Ishikawa (cell line): Measurements from ENCODE around the gene CALHM4.

Source experiments
- CEBPB ChIP-seq: IDR thresholded peaks from 2 replicates; pipeline ENCODE4 v1.6.1; 2012
- CREB1 ChIP-seq: IDR thresholded peaks from 2 replicates; pipeline ENCODE4 v1.6.1; 2012; ENCODE audit warnings: low read depth
- EGR1 ChIP-seq: IDR thresholded peaks from 2 replicates; pipeline ENCODE4 v1.6.1; 2012
- EP300 ChIP-seq: IDR thresholded peaks from 2 replicates; pipeline ENCODE4 v1.6.1; 2012; ENCODE audit warnings: borderline replicate concordance
- FOXM1 ChIP-seq: IDR thresholded peaks from 2 replicates; pipeline ENCODE4 v1.6.1; 2012; ENCODE audit warnings: low read depth, borderline replicate concordance
- NFIC ChIP-seq: IDR thresholded peaks from 2 replicates; pipeline ENCODE4 v1.6.1; 2012
- RAD21 ChIP-seq: IDR thresholded peaks from 2 replicates; pipeline ENCODE4 v1.6.1; 2012; ENCODE audit warnings: low read depth
- TAF1 ChIP-seq: IDR thresholded peaks from 2 replicates; pipeline ENCODE4 v1.6.1; 2012; ENCODE audit warnings: low read depth, mild to moderate bottlenecking
- TCF12 ChIP-seq: IDR thresholded peaks from 2 replicates; pipeline ENCODE4 v1.6.1; 2012; ENCODE audit warnings: low read depth
- TEAD4 ChIP-seq: IDR thresholded peaks from 2 replicates; pipeline ENCODE4 v1.6.1; 2012
- YY1 ChIP-seq: IDR thresholded peaks from 2 replicates; pipeline ENCODE4 v1.6.1; 2012; ENCODE audit warnings: low read depth
- ZBTB7A ChIP-seq: IDR thresholded peaks from 2 replicates; pipeline ENCODE4 v1.6.1; 2012; ENCODE audit warnings: low read depth
- TF ChIP-seq, protein P1 (sequence below): IDR thresholded peaks from 2 replicates; pipeline ENCODE4 v1.6.1; 2012; ENCODE audit warnings: low read depth, mild to moderate bottlenecking
- TF ChIP-seq, protein P2 (sequence below): IDR thresholded peaks from 2 replicates; pipeline ENCODE4 v1.6.1; 2012
- TF ChIP-seq, protein P3 (sequence below): IDR thresholded peaks from 2 replicates; pipeline ENCODE4 v1.6.1; 2012

The CALHM4 gene

DNA sequence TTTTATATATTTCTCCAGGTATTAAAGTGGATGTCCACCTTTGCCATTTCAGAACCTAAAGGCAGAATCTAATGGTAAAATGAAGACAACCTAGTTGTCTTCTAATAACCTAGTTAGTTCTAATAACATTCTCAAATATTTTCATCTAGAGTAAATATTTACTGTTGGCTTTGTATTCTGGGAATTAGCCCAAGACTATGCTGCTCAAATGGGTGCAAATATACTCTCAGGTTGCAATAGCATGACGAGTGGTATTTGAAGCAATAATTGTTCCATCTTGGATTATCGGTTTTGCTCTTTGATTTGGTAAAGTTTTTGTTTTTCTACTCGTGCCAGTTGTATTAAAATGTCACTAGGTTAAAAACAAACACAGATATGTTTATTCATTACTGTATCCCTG is 41.7 kb downstream of the CALHM4 start:
- TF ChIP-seq FOXM1: no peak
- no peak for TF ChIP-seq YY1
- TF ChIP-seq TEAD4: no peak
- no peak for TF ChIP-seq NFIC
- TF ChIP-seq, protein P1, sequence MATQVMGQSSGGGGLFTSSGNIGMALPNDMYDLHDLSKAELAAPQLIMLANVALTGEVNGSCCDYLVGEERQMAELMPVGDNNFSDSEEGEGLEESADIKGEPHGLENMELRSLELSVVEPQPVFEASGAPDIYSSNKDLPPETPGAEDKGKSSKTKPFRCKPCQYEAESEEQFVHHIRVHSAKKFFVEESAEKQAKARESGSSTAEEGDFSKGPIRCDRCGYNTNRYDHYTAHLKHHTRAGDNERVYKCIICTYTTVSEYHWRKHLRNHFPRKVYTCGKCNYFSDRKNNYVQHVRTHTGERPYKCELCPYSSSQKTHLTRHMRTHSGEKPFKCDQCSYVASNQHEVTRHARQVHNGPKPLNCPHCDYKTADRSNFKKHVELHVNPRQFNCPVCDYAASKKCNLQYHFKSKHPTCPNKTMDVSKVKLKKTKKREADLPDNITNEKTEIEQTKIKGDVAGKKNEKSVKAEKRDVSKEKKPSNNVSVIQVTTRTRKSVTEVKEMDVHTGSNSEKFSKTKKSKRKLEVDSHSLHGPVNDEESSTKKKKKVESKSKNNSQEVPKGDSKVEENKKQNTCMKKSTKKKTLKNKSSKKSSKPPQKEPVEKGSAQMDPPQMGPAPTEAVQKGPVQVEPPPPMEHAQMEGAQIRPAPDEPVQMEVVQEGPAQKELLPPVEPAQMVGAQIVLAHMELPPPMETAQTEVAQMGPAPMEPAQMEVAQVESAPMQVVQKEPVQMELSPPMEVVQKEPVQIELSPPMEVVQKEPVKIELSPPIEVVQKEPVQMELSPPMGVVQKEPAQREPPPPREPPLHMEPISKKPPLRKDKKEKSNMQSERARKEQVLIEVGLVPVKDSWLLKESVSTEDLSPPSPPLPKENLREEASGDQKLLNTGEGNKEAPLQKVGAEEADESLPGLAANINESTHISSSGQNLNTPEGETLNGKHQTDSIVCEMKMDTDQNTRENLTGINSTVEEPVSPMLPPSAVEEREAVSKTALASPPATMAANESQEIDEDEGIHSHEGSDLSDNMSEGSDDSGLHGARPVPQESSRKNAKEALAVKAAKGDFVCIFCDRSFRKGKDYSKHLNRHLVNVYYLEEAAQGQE: no peak
- no peak for TF ChIP-seq RAD21

DNA sequence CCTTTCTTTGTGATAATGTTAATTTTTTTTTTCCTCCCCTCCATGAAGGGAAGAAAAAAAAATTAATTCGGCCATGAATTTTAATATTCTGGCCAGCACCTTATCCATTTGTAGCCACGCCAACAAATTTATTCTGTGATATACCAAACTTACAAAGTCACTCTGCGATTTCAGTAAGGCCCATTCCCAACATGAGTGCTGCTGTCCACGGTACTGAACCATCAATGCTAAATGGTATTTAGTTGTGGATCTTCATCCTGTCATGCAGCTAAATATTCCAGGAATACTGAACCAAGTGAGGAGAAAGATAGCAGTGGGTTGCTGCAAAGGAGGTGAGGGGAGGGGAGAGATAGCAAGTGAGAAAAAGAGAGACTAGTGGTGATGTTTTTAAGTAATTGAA is 43.3 kb downstream of the CALHM4 start:
- TF ChIP-seq TCF12 (no peak), YY1 (no peak), FOXM1 (no peak)
- TF ChIP-seq, protein P1: peak; percentile 91

DNA sequence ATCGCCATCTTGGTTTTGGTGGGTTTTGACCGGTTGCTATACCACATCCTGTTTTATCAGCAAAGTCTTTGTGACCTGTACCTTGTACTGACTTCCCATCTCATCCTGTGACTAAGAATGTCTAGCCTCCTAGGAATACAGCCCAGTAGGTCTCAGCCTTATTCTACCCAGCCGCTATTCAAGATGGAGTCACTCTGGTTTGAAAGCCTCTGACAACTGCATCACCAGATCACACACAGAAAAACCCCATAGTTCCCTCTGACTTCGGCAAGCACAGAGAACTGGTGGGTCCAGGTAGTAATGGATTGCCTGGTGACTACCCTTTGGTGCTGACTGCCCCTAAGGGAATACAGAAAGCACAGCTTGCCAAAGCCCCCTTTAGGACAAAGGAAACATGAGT is 52.4 kb downstream of the CALHM4 start:
- TF ChIP-seq CEBPB (no peak), YY1 (no peak), CREB1 (no peak), TAF1 (no peak), TEAD4 (no peak), EP300 (no peak), FOXM1 (no peak), ZBTB7A (no peak), TCF12 (no peak), RAD21 (no peak), NFIC (no peak), EGR1 (no peak)
- TF ChIP-seq, protein P1: no peak
- TF ChIP-seq, protein P2, sequence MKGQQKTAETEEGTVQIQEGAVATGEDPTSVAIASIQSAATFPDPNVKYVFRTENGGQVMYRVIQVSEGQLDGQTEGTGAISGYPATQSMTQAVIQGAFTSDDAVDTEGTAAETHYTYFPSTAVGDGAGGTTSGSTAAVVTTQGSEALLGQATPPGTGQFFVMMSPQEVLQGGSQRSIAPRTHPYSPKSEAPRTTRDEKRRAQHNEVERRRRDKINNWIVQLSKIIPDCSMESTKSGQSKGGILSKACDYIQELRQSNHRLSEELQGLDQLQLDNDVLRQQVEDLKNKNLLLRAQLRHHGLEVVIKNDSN: no peak
- TF ChIP-seq, protein P3, sequence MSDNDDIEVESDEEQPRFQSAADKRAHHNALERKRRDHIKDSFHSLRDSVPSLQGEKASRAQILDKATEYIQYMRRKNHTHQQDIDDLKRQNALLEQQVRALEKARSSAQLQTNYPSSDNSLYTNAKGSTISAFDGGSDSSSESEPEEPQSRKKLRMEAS: no peak
